Measurements from ENCODE around the gene OGFOD2. TPM values are rescaled to one million over a fixed set of nuclear protein-coding genes. Genes with fewer than 3 reads are reported as not detected.
"Not testable (repeated sequence)": the region's sequence is repeated elsewhere in the genome, so short reads cannot be mapped to it uniquely, and the experiment has no call there.

Gene OGFOD2
- total RNA-seq, 4 donors from 2014 or later: 5.9 to 16.3 (median 15.5) TPM

DNA sequence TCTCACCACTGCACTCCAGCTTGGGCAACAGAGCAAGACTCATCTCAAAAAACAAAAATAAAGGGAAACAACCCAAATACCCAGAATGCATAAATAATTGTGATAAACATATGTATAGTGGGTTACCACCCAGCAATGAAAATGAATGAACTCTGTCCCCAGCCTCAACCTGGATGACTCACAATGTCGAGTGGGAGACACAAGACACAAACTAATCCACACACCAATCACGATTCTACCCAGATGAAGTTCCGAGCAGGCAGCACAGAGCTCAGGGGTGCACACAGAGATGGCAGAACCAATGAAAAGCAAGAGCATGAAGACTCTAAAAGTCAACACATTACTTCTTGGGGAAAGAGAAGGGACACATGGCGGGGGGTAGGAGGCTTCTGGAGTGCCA is 35.9 kb upstream of the OGFOD2 start:
- no peak for DNase-seq
- intact Hi-C loops (cut with DNase I): no loop called here
- Histone ChIP-seq H3K9me3 (no peaks in the 10 kb centered on the region), H3K4me3 (replicated peaks in 1 of 3) (no peak overlapping the region), H3K36me3 (no peaks in the 10 kb centered on the region), H3K27ac (no peak overlapping the region), H3K27me3 (no peaks in the 10 kb centered on the region), H3K4me1 (peaks cover 0 to 4% of the 10 kb centered on the region in 2 donors)
- TF ChIP-seq, protein P1, sequence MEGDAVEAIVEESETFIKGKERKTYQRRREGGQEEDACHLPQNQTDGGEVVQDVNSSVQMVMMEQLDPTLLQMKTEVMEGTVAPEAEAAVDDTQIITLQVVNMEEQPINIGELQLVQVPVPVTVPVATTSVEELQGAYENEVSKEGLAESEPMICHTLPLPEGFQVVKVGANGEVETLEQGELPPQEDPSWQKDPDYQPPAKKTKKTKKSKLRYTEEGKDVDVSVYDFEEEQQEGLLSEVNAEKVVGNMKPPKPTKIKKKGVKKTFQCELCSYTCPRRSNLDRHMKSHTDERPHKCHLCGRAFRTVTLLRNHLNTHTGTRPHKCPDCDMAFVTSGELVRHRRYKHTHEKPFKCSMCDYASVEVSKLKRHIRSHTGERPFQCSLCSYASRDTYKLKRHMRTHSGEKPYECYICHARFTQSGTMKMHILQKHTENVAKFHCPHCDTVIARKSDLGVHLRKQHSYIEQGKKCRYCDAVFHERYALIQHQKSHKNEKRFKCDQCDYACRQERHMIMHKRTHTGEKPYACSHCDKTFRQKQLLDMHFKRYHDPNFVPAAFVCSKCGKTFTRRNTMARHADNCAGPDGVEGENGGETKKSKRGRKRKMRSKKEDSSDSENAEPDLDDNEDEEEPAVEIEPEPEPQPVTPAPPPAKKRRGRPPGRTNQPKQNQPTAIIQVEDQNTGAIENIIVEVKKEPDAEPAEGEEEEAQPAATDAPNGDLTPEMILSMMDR (IDR thresholded peaks at IDR 0.05): no peak
- no peak for TF ChIP-seq POLR2A (IDR thresholded peaks at IDR 0.05)
- WGBS, 2 donors: 88 to 89% methylated on average over 4 of the region's 4 CpGs

DNA sequence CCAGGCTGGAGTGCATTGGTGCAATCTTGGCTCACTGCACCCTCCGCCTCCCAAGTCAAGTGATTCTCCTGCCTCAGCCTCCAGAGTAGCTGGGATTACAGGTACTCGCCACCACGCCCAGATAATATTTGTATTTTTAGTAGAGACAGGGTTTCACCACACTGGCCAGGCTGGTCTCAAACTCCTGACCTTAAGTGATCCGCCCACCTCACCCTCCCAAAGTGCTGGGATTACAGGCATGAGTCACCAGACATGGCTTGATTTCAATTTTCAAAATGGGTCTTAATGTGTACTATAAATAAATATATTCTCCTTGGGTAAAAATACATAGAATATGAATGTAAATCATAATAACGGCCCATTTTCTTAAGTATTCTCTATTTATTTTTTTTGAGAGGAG is 33.7 kb upstream of the OGFOD2 start:
- H3K9me3 ChIP-seq; DNase-seq; H3K27me3 ChIP-seq; H3K4me3 ChIP-seq (replicated peaks in 1 of 3); H3K27ac ChIP-seq; H3K36me3 ChIP-seq; intact Hi-C loops (cut with DNase I); H3K4me1 ChIP-seq: not testable (repeated sequence)
- 85 to 95% methylated on average over 5 of the region's 5 CpGs for WGBS, 2 donors

DNA sequence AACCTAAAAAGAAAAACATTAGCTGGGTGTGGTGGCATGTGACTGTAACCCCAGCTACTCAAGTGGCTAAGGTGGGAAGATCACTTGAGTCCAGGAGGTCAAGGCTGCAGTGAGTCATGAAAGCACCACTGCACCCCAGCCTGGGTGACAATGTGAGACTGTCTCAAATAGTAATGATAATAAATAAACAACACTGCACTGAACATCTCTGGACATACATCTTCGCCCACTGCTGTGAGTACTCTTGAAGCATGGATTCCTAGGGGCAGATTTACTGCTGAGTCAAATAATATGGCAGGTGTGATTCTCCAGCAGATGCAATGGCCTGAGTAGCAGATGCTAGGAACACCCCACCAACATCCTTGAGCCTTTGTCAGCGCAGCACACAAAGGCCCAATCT is 32.4 kb upstream of the OGFOD2 start:
- WGBS, 2 donors: 91 to 100% methylated on average over 2 of the region's 2 CpGs
- DNase-seq: no peak
- no peaks in the 10 kb centered on the region for H3K36me3 ChIP-seq
- TF ChIP-seq, protein P1 (IDR thresholded peaks at IDR 0.05): no peak
- TF ChIP-seq POLR2A (IDR thresholded peaks at IDR 0.05): no peak
- H3K9me3 ChIP-seq: no peaks in the 10 kb centered on the region
- no peaks in the 10 kb centered on the region for H3K27me3 ChIP-seq
- no peak overlapping the region for H3K4me3 ChIP-seq (replicated peaks in 1 of 3)
- intact Hi-C loops (cut with DNase I): no loop called here
- H3K27ac ChIP-seq: peak overlapping the region in 2 of 3 donors; percentile 19 to 46
- peaks cover 0 to 18% of the 10 kb centered on the region in 2 donors for H3K4me1 ChIP-seq

DNA sequence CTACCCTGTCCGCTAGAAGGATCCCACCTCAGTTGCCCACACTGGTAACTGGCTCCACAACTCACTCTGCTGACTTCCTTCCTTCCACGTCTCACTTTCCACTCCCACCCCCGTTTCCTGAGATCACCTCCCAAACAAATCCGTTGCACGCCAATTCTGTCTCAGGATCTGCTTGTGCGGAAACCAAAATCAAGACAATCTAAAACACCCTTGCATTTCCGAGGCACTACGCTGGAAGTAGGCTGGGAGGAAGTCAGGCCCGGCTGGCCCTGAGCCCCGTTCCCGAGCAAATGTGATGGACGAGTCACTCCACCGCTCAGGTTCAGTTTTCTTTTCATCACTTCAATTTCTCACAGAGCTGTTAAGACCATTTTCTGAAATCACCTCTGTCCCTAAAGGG is 31.8 kb upstream of the OGFOD2 start:
- Histone ChIP-seq H3K4me3 (replicated peaks in 1 of 3) (no peak overlapping the region), H3K36me3 (no peaks in the 10 kb centered on the region), H3K27ac (peak overlapping the region in 2 of 3 donors; percentile 19 to 46), H3K27me3 (no peaks in the 10 kb centered on the region), H3K9me3 (no peaks in the 10 kb centered on the region), H3K4me1 (peaks cover 0 to 18% of the 10 kb centered on the region in 2 donors)
- 59 to 77% methylated on average over 13 of the region's 13 CpGs for WGBS, 2 donors
- intact Hi-C loops (cut with DNase I): no loop called here
- TF ChIP-seq, protein P1 (IDR thresholded peaks at IDR 0.05): no peak
- TF ChIP-seq POLR2A (IDR thresholded peaks at IDR 0.05): no peak
- no peak for DNase-seq

DNA sequence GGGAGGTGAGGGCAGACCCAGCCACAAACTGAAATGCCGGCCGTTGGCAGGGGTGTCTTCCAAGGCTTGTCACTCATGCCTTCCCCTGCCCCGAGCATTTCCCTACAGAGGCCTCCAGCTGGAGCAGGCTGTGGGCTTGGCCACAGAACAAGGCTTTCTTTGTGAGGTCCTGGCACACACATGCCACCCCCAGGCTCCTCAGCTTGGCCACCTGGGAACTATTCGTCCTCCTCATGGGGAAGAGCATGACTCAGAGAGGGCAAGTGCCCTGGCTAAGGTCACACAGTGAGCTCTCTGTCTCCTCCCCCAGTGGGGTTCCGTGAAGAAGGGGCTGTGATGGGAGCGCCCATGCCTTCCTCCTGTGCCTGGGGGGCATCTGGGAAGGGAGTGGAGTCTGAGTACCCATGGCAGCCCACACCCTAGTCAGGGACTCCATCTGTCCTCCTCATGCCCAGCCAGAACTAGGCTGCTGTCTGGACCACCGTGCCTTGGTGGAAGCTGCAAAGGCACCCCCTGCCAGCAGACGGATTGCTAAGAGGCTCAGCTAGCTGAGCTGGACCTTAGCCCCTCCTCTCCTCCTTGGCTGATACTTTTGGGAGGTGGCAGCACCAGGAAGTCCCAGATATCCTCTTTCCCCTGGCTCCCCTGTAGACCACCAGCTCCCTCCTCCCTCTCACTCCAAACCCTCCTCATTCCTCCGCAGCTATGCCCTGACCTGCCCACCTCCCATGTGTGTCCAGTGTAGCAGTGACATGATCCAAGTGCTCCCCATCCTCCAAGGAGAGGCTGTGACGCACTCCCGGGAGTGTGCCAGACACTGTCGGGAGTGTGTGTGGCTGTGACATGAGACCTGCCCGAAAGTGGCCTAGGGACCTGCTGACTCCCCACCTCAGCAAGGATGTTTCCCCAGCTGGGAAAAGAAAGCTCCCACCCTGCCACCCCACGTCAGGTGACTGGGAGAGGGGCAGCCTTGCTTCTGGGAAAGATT is 30.1 kb upstream of the OGFOD2 start:
- Histone ChIP-seq H3K4me1 (peaks cover 0 to 18% of the 10 kb centered on the region in 2 donors), H3K36me3 (no peaks in the 10 kb centered on the region), H3K27me3 (no peaks in the 10 kb centered on the region), H3K9me3 (no peaks in the 10 kb centered on the region), H3K4me3 (replicated peaks in 1 of 3) (no peak overlapping the region), H3K27ac (peak overlapping the region in 1 of 3 donors; percentile 46)
- 78 to 89% methylated on average over 11 to 12 of the region's 14 CpGs for WGBS, 2 donors
- DNase-seq: no peak
- intact Hi-C loops (cut with DNase I): no loop called here
- no peak for TF ChIP-seq POLR2A (IDR thresholded peaks at IDR 0.05)
- TF ChIP-seq, protein P1 (IDR thresholded peaks at IDR 0.05): no peak

Measured in thyroid gland (tissue), 4 donors.